ENCODE results near the gene CASKIN1. TPM values are rescaled to one million over a fixed set of nuclear protein-coding genes. Genes with fewer than 3 reads are reported as not detected.

The CASKIN1 gene
- total RNA-seq, 1 experiment from 2014 or later, result 4.5 TPM

DNA sequence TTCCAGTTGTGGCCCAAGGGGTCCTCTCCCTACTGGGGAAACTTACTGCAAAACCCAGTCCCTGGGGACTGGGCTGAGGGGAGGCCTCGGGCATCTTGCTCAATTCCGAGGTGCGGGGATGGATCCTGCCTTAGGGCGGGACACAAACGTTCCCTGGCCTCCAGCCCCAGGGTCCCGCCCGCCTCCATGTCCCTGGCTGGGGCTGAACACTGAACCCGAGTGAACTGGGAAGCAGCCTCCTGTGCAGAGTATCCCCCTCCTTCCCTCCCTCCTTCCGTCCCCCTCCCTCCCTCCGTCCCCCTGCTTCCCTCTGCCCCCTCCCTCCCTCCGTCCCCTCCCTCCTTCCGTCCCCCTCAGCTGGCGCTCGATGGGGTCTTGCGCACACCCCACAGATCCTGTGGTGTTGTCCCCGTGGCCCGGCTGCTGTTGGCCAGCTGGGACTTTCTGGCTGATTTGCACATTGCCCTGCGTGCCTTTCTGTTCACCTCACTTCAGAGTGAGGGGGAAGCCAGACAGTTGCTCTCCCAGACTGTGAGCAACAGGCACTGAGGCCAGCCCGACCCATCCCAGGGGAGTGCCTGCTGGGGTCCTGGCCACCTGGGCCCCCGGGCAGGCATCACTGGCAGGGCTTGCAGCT, 35.4 kb downstream of the CASKIN1 start:
- BruUV-seq (replicated peaks), result no TSS peak
- CTCF ChIA-PET, result no interaction called here
- POLR2A ChIA-PET, result no interaction called here
- no peak for DNase-seq (ENCODE audit: low read depth, low spot score)
- intact Hi-C loops (cut with micrococcal nuclease; ENCODE audit: unreplicated experiment), result no loop called here
- Histone ChIP-seq H3K36me3 (ENCODE audit: control insufficient read depth, insufficient read depth, low read length) (no peaks in the 10 kb centered on the region; the same call in 1 of the 2 replicates), H3K27ac (ENCODE audit: low read length) (no peak overlapping the region; the same call in 1 of the 2 replicates), H3K4me3 (ENCODE audit: low read depth in 2 of 2, low read length in 2 of 2) (no peak overlapping the region), H3K4me1 (ENCODE audit: control insufficient read depth, insufficient read depth, low read length) (peaks cover 34% of the 10 kb centered on the region), H3K9me3 (ENCODE audit: control insufficient read depth, insufficient read depth, low read depth, low read length) (no peaks in the 10 kb centered on the region), H3K27me3 (ENCODE audit: control insufficient read depth, insufficient read depth, low read length) (no peaks in the 10 kb centered on the region)
- ATAC-seq, result no peak
- in situ Hi-C loops (cut with HindIII; ENCODE audit: low pct_unique_long_range_greater_than_20kb, low sequenced_read_pairs), result no loop called here
- no peak for TF ChIP-seq POLR2AphosphoS5 (IDR thresholded peaks at IDR 0.05; ENCODE audit: low read depth, low read length)
- TF ChIP-seq, protein P1, sequence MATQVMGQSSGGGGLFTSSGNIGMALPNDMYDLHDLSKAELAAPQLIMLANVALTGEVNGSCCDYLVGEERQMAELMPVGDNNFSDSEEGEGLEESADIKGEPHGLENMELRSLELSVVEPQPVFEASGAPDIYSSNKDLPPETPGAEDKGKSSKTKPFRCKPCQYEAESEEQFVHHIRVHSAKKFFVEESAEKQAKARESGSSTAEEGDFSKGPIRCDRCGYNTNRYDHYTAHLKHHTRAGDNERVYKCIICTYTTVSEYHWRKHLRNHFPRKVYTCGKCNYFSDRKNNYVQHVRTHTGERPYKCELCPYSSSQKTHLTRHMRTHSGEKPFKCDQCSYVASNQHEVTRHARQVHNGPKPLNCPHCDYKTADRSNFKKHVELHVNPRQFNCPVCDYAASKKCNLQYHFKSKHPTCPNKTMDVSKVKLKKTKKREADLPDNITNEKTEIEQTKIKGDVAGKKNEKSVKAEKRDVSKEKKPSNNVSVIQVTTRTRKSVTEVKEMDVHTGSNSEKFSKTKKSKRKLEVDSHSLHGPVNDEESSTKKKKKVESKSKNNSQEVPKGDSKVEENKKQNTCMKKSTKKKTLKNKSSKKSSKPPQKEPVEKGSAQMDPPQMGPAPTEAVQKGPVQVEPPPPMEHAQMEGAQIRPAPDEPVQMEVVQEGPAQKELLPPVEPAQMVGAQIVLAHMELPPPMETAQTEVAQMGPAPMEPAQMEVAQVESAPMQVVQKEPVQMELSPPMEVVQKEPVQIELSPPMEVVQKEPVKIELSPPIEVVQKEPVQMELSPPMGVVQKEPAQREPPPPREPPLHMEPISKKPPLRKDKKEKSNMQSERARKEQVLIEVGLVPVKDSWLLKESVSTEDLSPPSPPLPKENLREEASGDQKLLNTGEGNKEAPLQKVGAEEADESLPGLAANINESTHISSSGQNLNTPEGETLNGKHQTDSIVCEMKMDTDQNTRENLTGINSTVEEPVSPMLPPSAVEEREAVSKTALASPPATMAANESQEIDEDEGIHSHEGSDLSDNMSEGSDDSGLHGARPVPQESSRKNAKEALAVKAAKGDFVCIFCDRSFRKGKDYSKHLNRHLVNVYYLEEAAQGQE (IDR thresholded peaks at IDR 0.05; ENCODE audit: insufficient read depth in 1 of 2, low read depth in 2 of 2, low read length in 1 of 2), result no peak

DNA sequence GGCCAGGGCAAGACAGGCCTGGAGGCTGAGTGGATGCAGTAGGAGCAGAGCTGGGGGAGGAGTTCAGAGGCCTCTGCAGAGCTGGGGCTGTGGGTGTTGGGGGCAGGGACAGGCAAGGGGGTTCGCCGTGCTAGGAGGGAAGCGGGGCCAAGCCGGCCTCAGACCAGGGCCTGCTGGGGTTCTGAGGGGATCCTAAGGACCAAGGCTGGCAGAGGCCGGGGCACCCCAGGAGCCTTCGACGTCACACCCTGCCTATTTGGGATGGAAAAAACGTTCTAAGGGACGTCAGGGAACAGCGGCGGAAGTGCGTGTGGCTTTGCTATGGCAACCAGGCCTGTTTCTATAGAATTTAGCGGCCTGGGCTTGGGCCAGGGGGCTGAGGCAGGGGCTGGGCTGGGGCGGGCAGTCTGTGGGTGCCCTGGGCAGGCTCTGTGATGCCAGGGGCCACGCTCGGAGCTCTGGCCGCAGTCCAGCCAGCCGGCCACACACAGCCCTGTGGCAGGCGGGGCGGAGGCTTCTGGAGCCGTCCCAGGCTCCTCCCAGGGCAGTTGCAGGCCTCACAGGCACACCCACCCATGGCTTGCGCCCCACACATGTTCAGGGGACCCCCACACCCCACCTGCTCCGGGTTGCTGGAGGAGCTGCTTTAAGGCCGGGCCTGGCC, 37.1 kb downstream of the CASKIN1 start:
- BruUV-seq (replicated peaks), result no TSS peak
- ChIA-PET CTCF (no interaction called here), POLR2A (no interaction called here)
- Histone ChIP-seq H3K27me3 (ENCODE audit: control insufficient read depth, insufficient read depth, low read length) (no peaks in the 10 kb centered on the region), H3K4me3 (ENCODE audit: low read depth in 2 of 2, low read length in 2 of 2) (peak overlapping the region; percentile 33 to 99), H3K4me1 (ENCODE audit: control insufficient read depth, insufficient read depth, low read length) (peaks cover 34% of the 10 kb centered on the region), H3K36me3 (ENCODE audit: control insufficient read depth, insufficient read depth, low read length) (peaks cover 8% of the 10 kb centered on the region; the same call in 1 of the 2 replicates), H3K27ac (ENCODE audit: low read length) (peak overlapping the region; percentile 87), H3K9me3 (ENCODE audit: control insufficient read depth, insufficient read depth, low read depth, low read length) (no peaks in the 10 kb centered on the region)
- ATAC-seq (peak; percentile 19), DNase-seq (ENCODE audit: low read depth, low spot score) (no peak)
- TF ChIP-seq TCF7L2 (IDR thresholded peaks at IDR 0.05; ENCODE audit: low read depth, low read length) (no peak), POLR2AphosphoS5 (IDR thresholded peaks at IDR 0.05; ENCODE audit: low read depth, low read length) (no peak), SIN3A (IDR thresholded peaks at IDR 0.05; ENCODE audit: borderline replicate concordance, insufficient read depth, low read depth, low read length) (no peak)
- TF ChIP-seq, protein P2, sequence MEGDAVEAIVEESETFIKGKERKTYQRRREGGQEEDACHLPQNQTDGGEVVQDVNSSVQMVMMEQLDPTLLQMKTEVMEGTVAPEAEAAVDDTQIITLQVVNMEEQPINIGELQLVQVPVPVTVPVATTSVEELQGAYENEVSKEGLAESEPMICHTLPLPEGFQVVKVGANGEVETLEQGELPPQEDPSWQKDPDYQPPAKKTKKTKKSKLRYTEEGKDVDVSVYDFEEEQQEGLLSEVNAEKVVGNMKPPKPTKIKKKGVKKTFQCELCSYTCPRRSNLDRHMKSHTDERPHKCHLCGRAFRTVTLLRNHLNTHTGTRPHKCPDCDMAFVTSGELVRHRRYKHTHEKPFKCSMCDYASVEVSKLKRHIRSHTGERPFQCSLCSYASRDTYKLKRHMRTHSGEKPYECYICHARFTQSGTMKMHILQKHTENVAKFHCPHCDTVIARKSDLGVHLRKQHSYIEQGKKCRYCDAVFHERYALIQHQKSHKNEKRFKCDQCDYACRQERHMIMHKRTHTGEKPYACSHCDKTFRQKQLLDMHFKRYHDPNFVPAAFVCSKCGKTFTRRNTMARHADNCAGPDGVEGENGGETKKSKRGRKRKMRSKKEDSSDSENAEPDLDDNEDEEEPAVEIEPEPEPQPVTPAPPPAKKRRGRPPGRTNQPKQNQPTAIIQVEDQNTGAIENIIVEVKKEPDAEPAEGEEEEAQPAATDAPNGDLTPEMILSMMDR (IDR thresholded peaks at IDR 0.05), result no peak
- TF ChIP-seq, protein P1 (IDR thresholded peaks at IDR 0.05; ENCODE audit: insufficient read depth in 1 of 2, low read depth in 2 of 2, low read length in 1 of 2), result no peak
- intact Hi-C loops (cut with micrococcal nuclease; ENCODE audit: unreplicated experiment) (no loop called here), in situ Hi-C loops (cut with HindIII; ENCODE audit: low pct_unique_long_range_greater_than_20kb, low sequenced_read_pairs) (no loop called here)

Measured in Panc1 (cell line).